Diencephalon (tissue), 1 donor: ENCODE results near the gene LAPTM4A. TPM values are rescaled to one million over a fixed set of nuclear protein-coding genes. Genes with fewer than 3 reads are reported as not detected.

Experiments
- total RNA-seq: library from RNA; depleted of rRNA; stranded (reverse); fragments of >200 nt; gene quantifications from one replicate; pipeline ENCODE4 v1.2.3, GENCODE V29; 2014

LAPTM4A gene
- total RNA-seq = 75.9 TPM

GRCh38 chr2:20051532-20052228 is at the start of gene LAPTM4A:
Gene LAPTM4A (minus strand): TSS chr2:20051628. CDS start chr2:20051520, 108 bp downstream.

DNA sequence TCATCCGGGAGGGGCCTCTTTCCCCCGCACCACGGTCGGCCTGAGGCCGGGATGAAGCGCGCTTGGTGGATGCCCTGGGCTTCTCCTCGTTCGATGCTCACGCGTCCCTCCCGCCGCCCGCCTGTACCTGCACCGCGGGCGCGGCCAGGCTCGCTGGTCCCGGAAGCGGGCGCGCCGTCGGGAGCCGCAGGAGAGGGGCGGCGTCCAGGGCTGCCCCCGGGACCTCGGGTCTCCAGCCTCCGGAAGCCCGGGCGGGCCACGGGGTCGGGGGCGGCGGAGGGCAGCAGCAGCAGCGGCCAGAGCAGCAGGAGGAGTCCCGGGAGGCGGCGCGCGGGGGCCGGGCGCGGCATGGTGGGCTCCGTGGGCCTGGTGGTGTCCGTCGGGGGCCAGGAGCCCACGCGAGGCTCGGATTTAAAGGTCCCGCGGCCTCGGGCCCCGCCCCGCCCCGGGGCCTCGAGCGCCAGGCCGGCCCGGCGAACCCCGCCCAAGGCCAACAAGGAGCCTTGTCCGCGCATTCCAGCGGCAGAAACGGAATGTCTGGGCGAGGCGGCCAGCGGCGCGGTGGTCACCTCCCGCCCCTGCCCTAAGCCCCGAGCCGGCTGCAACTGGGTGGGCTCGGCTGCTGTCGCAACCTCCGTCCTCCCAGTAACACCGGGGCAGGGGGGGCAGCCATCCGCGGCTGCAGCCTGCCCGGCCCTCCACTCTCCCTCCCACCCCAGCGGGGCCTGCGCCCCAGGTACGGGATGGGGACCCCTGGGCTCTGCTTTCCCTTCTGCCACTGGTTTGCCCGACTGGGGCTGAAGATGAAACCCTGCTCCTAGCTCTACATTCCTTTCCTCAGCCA is 38.9 kb downstream of the LAPTM4A start, which contains the start of gene MATN3:
MATN3 (minus strand) TSS at position 387 of the 844 bp plus-strand sequence; CDS start at position 350, 37 bp downstream.

DNA sequence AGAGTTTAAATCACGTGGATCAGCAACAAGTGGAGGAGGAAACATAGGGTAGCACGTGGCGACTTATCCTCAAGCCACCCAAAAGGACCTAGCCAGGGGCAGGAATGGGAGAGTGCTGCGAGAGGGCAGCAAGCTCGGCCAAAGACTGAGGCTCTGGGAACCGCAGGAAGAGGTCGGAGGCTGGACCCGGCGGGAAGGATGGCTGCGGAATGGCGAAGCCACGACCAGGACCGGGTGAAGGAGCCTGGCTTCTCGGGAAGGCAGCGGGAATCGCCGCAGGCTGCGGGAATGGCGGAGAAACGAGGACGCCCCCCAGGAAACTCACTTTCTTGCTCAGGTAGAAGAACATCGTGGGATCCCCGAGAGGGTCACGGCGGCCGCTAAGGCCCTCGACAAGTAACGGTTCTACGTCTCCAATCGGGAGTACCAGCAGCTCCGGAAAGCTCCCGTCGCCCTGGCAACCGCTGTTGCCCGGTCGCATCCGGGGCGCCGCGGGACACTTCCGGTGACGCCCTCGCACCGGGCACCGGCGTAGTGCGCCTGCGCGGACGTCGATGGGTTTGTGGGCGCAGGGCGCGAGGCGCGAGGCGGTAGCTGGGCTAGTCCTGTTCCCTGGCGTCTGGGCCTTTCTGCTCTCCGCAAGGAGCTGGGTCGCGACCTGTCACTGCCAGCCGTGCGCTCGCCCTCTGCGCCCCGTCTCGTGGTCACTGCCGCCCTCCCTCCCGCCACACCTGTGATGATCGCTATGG is 61.6 kb downstream of the LAPTM4A start, which contains the start of gene WDR35:
WDR35 (minus strand) TSS at position 439 of the 749 bp plus-strand sequence; CDS start at position 349, 90 bp downstream.

Other genes with a start within 250 kb of the LAPTM4A start
- gene TTC32, start 149.6 kb downstream of the LAPTM4A start, total RNA-seq = 17.3 TPM
- 32.8 TPM for gene WDR35, start 61.5 kb downstream of the LAPTM4A start, total RNA-seq
- 5.1 TPM for gene MATN3, start 39.0 kb downstream of the LAPTM4A start, total RNA-seq
- 17.1 TPM for gene SDC1, start 173.5 kb upstream of the LAPTM4A start, total RNA-seq